Measurements from ENCODE around the gene SPTBN5.

DNA sequence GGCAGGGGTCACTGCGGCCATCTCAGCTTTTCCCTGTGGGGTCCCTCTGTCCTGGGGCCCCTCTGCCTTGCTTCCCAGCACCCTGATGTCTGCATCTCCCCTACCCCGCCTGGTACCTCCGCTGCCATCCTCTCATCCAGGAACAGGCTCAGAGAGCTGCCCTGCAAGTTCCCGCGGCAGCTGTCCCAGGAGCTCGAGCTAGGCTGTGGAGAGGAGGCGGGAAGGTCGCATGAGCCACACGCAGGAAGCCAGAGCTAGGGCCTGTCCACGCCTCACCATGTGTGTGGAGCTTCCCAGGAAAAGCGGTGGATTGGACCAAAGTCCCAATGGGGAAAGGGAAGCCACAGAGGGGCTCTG lies 42.7 kb downstream of the SPTBN5 start:
- TF ChIP-seq, protein P1, sequence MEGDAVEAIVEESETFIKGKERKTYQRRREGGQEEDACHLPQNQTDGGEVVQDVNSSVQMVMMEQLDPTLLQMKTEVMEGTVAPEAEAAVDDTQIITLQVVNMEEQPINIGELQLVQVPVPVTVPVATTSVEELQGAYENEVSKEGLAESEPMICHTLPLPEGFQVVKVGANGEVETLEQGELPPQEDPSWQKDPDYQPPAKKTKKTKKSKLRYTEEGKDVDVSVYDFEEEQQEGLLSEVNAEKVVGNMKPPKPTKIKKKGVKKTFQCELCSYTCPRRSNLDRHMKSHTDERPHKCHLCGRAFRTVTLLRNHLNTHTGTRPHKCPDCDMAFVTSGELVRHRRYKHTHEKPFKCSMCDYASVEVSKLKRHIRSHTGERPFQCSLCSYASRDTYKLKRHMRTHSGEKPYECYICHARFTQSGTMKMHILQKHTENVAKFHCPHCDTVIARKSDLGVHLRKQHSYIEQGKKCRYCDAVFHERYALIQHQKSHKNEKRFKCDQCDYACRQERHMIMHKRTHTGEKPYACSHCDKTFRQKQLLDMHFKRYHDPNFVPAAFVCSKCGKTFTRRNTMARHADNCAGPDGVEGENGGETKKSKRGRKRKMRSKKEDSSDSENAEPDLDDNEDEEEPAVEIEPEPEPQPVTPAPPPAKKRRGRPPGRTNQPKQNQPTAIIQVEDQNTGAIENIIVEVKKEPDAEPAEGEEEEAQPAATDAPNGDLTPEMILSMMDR (IDR thresholded peaks at IDR 0.05; ENCODE audit: low read depth, low read length, poor library complexity, severe bottlenecking) = no peak
- TF ChIP-seq EZH2phosphoT487 (IDR thresholded peaks at IDR 0.05; ENCODE audit: borderline replicate concordance, low read length) = no peak

Data from DOHH2 (cell line).